ENCODE measurements around the gene TAF6. TPM values are rescaled to one million over a fixed set of nuclear protein-coding genes. Genes with fewer than 3 reads are reported as not detected.

Gene TAF6
- total RNA-seq, 1 experiment from 2014 or later = 56.2 TPM

DNA sequence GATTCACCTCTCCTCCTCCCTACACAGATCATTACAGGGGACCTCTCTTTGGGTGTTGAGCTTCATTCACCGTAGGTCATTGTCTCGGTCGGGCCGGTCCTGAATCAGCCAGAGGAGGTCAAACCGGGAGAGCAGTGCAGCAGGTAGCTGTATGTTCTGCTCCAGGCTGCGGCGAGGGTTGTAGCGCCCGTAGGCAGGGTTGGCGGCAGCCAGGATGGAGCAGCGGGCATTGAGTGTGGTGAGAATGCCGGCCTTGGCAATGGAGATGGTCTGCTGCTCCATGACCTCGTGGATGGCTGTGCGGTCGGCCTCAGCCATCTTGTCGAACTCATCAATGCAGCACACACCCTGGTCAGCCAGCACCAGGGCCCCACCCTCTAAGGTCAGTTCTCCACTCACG is 23.5 kb downstream of the TAF6 start:
- DNase-seq (ENCODE audit: low spot score) = no peak

GRCh38 chr7:100095289-100095688 is 23.9 kb downstream of the TAF6 start:
- no peak for DNase-seq (ENCODE audit: low spot score)

DNA sequence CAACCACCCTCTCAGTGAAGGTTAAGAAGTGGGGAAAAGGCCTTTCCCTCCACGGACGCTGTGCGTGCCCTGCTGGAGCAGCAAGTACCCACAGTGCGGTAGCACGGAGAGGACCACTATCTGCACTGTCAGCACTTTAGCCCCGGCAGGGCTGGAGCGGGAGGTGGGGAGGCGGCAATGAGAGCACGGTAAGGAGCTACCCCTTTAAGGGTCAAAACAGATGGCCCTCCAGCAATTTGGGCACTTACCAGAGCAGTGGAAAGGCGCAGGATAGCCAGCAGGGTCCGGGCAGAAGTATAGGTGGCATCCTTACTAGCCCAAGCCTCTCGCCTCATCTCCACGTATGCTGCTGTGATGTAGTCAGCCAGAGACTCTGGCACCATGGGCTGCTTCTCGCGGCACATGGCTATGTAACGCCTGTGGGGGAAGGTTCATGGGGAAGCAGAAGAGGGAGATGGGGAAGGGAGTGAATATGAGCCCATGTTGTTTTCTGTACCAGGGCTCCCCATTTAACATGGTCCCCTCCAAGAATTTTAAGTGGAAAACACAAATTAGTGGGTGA is 25.2 kb downstream of the TAF6 start:
- no peak for DNase-seq (ENCODE audit: low spot score)

DNA sequence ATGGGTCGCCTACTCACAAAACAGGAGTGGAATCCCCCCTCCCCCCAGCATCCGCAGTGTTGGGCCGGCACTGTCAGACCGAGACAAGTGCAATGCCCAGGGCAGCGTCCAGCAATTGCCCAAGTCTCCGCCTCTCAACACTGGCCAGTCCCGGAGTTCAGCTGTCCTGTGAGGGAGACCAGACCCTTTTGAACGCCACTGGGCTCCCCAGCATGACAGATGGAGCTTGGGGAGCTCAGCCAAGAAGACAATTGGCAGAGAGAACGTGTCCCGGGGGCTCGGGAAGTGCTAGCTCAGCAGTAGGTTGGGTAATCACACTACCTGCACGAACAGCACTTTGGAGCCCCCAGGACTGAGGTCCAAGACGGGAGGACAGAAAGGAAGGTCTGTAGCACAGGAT is 25.7 kb downstream of the TAF6 start:
- DNase-seq (ENCODE audit: low spot score) = no peak

- DNase-seq (ENCODE audit: low spot score) = no peak
Observed at GRCh38 chr7:100093054-100093453, 26.1 kb downstream of the TAF6 start.

DNA sequence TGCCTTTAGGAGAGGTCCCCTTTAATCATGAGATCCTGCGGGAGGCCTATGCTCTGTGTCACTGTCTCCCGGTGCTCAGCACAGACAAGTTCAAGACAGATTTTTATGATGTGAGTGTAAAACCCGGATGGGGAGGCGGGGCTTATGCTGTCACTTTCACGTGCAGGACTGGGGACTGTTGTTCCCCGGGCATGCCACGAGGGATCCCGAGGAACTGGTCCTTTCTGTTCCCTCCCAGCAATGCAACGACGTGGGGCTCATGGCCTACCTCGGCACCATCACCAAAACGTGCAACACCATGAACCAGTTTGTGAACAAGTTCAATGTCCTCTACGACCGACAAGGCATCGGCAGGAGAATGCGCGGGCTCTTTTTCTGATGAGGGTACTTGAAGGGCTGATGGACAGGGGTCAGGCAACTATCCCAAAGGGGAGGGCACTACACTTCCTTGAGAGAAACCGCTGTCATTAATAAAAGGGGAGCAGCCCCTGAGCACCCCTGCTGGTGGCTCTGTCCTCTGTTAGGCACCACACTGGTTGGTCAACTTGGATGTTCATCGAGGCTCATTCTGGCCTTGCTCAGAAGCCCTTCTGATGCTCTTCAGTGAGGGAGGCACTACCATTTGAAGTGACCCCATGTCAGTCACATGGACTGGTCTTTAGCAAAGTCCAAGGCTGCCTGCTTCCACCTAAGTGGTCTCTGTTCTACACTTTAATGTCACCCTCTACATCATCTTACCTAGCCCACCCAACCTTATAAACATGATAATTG is 27.6 kb downstream of the TAF6 start:
- DNase-seq (ENCODE audit: low spot score) = no peak

- no peak for DNase-seq (ENCODE audit: low spot score)
Observed at GRCh38 chr7:100090527-100091410, 28.4 kb downstream of the TAF6 start.

DNA sequence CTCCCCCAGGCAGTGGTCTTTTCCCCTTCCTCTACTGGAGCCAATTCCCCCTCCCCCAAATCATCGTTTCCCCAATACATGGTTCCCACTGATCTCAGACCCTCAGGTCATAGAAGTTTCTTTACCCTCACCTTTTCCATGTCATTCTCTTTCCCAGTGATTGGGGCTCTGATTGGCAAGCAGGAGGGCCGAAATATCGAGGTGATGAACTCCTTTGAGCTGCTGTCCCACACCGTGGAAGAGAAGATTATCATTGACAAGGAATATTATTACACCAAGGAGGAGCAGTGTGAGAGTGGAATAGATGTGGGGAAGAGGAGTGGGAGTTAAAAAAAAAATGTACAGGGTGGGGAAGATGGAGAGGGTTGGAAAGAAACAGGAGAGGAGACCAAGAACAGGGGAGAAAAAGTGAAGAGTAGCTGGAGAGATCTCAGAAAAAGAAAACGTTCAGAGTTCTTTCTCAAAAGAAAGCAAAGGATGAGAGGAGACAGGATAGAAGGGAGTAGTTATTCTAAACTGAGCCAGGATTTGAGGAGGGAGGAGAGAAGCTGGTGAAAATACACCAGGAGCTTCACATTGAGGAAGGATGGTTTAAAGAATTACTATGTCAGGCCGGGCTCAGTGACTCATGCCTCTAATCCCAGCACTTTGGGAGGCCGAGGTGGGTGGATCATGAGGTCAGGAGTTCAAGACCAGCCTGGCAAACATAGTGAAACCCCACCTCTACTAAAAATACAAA is 29.5 kb downstream of the TAF6 start:
- DNase-seq (ENCODE audit: low spot score) = peak; percentile 58

GRCh38 chr7:100088621-100089457 is 30.3 kb downstream of the TAF6 start, which contains the start of gene COPS6:
TSS of gene COPS6 (plus strand) at chr7:100088969. CDS start at chr7:100088991, 22 bp downstream.
- no peak for DNase-seq (ENCODE audit: low spot score)

DNA sequence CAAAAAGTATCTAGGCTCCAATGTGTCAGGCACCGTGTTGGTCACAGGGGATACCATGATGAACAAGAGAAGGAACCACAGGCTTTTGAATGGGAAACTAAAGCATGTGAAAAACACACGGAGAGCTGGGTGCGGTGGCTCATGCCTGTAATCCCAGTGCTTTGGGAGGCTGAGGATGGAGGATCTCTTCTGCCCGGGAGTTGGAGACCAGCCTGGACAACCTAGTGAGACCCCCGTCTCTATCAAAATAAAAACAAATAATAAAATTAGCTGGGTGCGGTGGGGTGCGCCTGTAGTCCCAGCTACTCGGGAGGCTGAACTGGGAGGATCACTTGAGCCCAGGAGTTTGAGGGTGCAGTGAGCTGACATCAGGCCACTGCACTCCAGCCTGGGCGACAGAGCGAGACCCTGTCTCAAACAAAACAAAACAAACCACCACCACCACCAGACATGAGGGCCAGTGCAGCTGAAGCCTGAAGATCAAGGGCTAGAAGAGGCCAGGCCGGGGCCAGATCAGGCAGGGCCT is 31.0 kb downstream of the TAF6 start:
- no peak for DNase-seq (ENCODE audit: low spot score)

- DNase-seq (ENCODE audit: low spot score) = peak; percentile 97
Observed at GRCh38 chr7:100087055-100087750, 32.0 kb downstream of the TAF6 start.

GRCh38 chr7:100085515-100085914 is 33.6 kb downstream of the TAF6 start:
- no peak for DNase-seq (ENCODE audit: low spot score)

DNA sequence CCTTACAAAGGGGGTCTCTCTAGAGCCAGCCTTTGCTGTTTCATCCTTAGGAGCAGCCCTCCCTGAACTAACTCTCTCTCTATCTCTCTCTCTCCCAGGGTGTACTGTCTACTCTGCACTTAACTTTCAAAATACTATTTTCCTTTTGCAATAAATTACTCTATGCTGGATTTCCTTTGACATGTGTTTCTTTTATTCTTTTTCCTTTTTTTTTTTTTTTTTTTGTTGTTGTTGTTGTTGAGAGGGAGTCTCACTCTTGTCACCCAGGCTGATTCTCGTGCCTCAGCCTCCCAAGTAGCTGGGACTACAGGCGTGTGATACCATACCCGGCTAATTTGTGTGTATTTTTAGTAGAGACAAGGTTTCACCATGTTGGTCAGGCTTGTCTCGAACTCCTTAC is 36.2 kb downstream of the TAF6 start:
- no peak for DNase-seq (ENCODE audit: low spot score)

- peak; percentile 98 for DNase-seq (ENCODE audit: low spot score)
Observed at GRCh38 chr7:100081535-100082102, 37.5 kb downstream of the TAF6 start, which contains the start of gene ZNF3. TSS of gene ZNF3 (minus strand) at chr7:100081723. CDS start at chr7:100077357, 4,366 bp downstream.

GRCh38 chr7:100080907-100081534 is 38.1 kb downstream of the TAF6 start:
- no peak for DNase-seq (ENCODE audit: low spot score)

GRCh38 chr7:100079024-100079560 is 40.1 kb downstream of the TAF6 start:
- DNase-seq (ENCODE audit: low spot score) = no peak

DNA sequence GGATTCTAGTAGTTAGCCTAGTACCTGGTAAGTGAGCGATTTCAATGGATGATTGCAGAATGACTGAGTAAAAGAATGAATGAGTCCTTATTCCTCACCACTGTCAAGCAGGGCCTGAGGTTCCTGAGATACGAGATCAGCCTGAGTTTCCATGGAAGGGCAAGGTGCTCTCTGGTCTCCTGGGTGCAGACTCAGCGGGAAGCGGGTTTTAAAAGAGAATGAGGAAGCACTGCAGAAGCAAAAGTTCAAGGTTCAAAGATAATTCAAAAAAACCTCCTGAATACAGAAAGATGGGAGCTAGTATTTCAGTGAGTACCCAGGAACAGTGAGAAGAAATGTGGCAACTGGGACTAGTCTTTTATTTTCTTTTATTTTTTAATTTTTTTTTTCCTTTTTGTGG is 42.0 kb downstream of the TAF6 start:
- DNase-seq (ENCODE audit: low spot score) = no peak

- DNase-seq (ENCODE audit: low spot score) = no peak
Observed at GRCh38 chr7:100075418-100075817, 43.7 kb downstream of the TAF6 start.

DNA sequence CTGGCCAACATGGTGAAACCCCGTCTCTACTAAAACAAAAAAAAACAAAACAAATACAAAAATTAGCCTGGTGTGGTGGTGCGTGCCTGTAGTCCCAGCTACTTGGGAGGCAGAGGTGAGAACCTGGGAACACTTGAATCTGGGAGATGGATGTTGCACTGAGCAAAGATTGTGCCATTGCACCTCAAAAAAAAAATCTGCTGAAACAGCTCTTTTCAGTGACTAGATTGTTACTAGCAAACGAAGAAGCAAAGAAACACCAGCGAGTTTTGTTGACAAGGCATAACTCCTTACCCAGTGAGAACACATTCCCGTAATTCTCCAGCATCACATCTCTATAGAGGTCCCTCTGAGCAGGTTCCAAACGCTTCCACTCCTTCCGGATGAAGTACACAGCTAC is 44.3 kb downstream of the TAF6 start:
- no peak for DNase-seq (ENCODE audit: low spot score)
